ENCODE results near the gene POU6F2.

POU6F2 gene

GRCh38 chr7:39197831-39198230, 220.1 kb downstream of the POU6F2 start:
- DNase-seq: no peak

GRCh38 chr7:39198556-39198955, 220.8 kb downstream of the POU6F2 start:
- no peak for DNase-seq

- DNase-seq: no peak
These were observed 221.3 kb downstream of the POU6F2 start for GRCh38 chr7:39199006-39199405.

GRCh38 chr7:39199951-39200350, 222.2 kb downstream of the POU6F2 start:
- no peak for DNase-seq

- no peak for DNase-seq
These were observed 224.3 kb downstream of the POU6F2 start for GRCh38 chr7:39202041-39202440.

GRCh38 chr7:39210362-39210761, 232.7 kb downstream of the POU6F2 start:
- DNase-seq: no peak

GRCh38 chr7:39211581-39211980, 233.9 kb downstream of the POU6F2 start:
- no peak for DNase-seq

GRCh38 chr7:39212876-39213275, 235.2 kb downstream of the POU6F2 start:
- no peak for DNase-seq

- DNase-seq: no peak
These were observed 240.1 kb downstream of the POU6F2 start for GRCh38 chr7:39217783-39218182.

GRCh38 chr7:39219869-39220268, 242.2 kb downstream of the POU6F2 start:
- DNase-seq: no peak

- DNase-seq: no peak
These were observed 244.2 kb downstream of the POU6F2 start for GRCh38 chr7:39221901-39222300.

GRCh38 chr7:39228946-39229345, 251.2 kb downstream of the POU6F2 start:
- DNase-seq: no peak

- no peak for DNase-seq
These were observed 256.3 kb downstream of the POU6F2 start for GRCh38 chr7:39233851-39234529.

- DNase-seq: no peak
These were observed 260.6 kb downstream of the POU6F2 start for GRCh38 chr7:39238234-39238869.

- DNase-seq: no peak
These were observed 263.2 kb downstream of the POU6F2 start for GRCh38 chr7:39240864-39241263.

GRCh38 chr7:39247576-39247975, 269.9 kb downstream of the POU6F2 start:
- DNase-seq: no peak

GRCh38 chr7:39248041-39248691, 270.5 kb downstream of the POU6F2 start:
- DNase-seq: no peak

- DNase-seq: no peak
These were observed 271.0 kb downstream of the POU6F2 start for GRCh38 chr7:39248692-39249090.

- no peak for DNase-seq
These were observed 272.0 kb downstream of the POU6F2 start for GRCh38 chr7:39249635-39250152.

- DNase-seq: no peak
These were observed 275.2 kb downstream of the POU6F2 start for GRCh38 chr7:39252916-39253315.

- no peak for DNase-seq
These were observed 281.8 kb downstream of the POU6F2 start for GRCh38 chr7:39259391-39260003.

- DNase-seq: no peak
These were observed 282.7 kb downstream of the POU6F2 start for GRCh38 chr7:39260279-39260844.

GRCh38 chr7:39261771-39262170, 284.1 kb downstream of the POU6F2 start:
- DNase-seq: no peak
